OCI-LY7 (cell line): ENCODE measurements around the gene TAGLN. TPM values are rescaled to one million over a fixed set of nuclear protein-coding genes. Genes with fewer than 3 reads are reported as not detected.

Experiments used
- Bru-seq: library from RNA; stranded (reverse); fragments of 400-500 nt; gene quantifications from one replicate; lab custom pipeline; 2021; lab: Mats Ljungman, UMichigan
- BruChase-seq, 2 experiments: library from RNA; stranded (reverse); fragments of 400-500 nt; gene quantifications; one replicate each; lab custom pipeline; 2021; lab: Mats Ljungman, UMichigan
- BruUV-seq: library from RNA; stranded (reverse); fragments of 400-500 nt; replicated peaks from 2 replicates; lab custom pipeline; 2021; lab: Mats Ljungman, UMichigan
- CTCF ChIA-PET: fragments of 300-600 bp; sonication (Branson Sonifier 250); formaldehyde crosslinking; loops from one replicate; lab custom pipeline; 2022; ENCODE audit warnings: antibody characterized with exemption; ENCODE audit not compliant: unreplicated experiment; lab: Charles Lee
- POLR2A ChIA-PET: fragments of 300-600 bp; sonication (Branson Sonifier 250); formaldehyde crosslinking; loops from one replicate; lab custom pipeline; 2022; ENCODE audit warnings: antibody characterized with exemption; lab: Charles Lee
- DNase-seq: peaks from one replicate; pipeline ENCODE4 v3.0.0-alpha.2; 2015; ENCODE audit warnings: low spot score
- H2AFZ ChIP-seq: fragments of 200-600 bp; sonication (generic), shearing (Covaris generic); 2 replicates; pipeline ENCODE4 v1.6.1; 2014; ENCODE audit warnings: mild to moderate bottlenecking, antibody characterized with exemption, low read length, moderate library complexity
- H3K27ac ChIP-seq: fragments of 200-600 bp; sonication (generic); 2 replicates; pipeline ENCODE4 v1.5.1; 2014; ENCODE audit warnings: mixed run types, low read depth, mild to moderate bottlenecking, moderate library complexity, low read length, inconsistent platforms; ENCODE audit not compliant: poor library complexity, severe bottlenecking
- H3K36me3 ChIP-seq: fragments of 200-600 bp; sonication (generic); 2 replicates; pipeline ENCODE4 v1.6.1; 2014; ENCODE audit warnings: mild to moderate bottlenecking, antibody characterized with exemption, low read length, moderate library complexity, mixed read lengths; ENCODE audit not compliant: insufficient read depth
- H3K4me1 ChIP-seq: fragments of 200-600 bp; sonication (generic); 2 replicates; pipeline ENCODE4 v1.5.1; 2014; ENCODE audit warnings: mild to moderate bottlenecking, low read length; ENCODE audit not compliant: insufficient read depth, poor library complexity, severe bottlenecking
- H3K4me2 ChIP-seq: fragments of 200-600 bp; sonication (generic); 2 replicates; pipeline ENCODE4 v1.6.1; 2014; ENCODE audit warnings: mild to moderate bottlenecking, low read length
- H3K4me3 ChIP-seq: fragments of 200-600 bp; sonication (generic); 2 replicates; pipeline ENCODE4 v1.5.1; 2014; ENCODE audit warnings: mild to moderate bottlenecking, low read depth, low read length; ENCODE audit not compliant: poor library complexity, severe bottlenecking
- H3K79me2 ChIP-seq: fragments of 200-600 bp; sonication (generic); 2 replicates; pipeline ENCODE4 v1.6.1; 2016; ENCODE audit warnings: low read depth, mild to moderate bottlenecking, low read length, moderate library complexity, mixed read lengths; ENCODE audit not compliant: insufficient read depth
- H3K9me2 ChIP-seq: fragments of 200-600 bp; sonication (generic); 2 replicates; pipeline ENCODE4 v1.6.1; 2016; ENCODE audit warnings: mild to moderate bottlenecking, low read length, mixed read lengths; ENCODE audit not compliant: insufficient read depth
- H3K9me3 ChIP-seq: fragments of 200-600 bp; sonication (generic); 2 replicates; pipeline ENCODE4 v1.6.1; 2014; ENCODE audit warnings: mild to moderate bottlenecking, mixed run types, low read length, mixed read lengths
- H4K20me1 ChIP-seq: fragments of 200-600 bp; sonication (generic); 2 replicates; pipeline ENCODE4 v1.6.1; 2014; ENCODE audit warnings: mild to moderate bottlenecking, antibody characterized with exemption, low read length, moderate library complexity, mixed read lengths; ENCODE audit not compliant: insufficient read depth
- EZH2phosphoT487 ChIP-seq: fragments of 200-600 bp; sonication (generic); IDR thresholded peaks from 2 replicates; pipeline ENCODE4 v1.6.1; 2018; ENCODE audit warnings: low read depth, borderline replicate concordance, mild to moderate bottlenecking, mixed run types, antibody characterized with exemption, low read length, moderate library complexity, mixed read lengths
- intact Hi-C: fragments of 100-400 bp; cut with micrococcal nuclease; formaldehyde crosslinking; loops from one replicate; pipeline ENCODE4 v1.10.0; 2022; ENCODE audit not compliant: unreplicated experiment
- long read RNA-seq: library from polyadenylated mRNA; stranded (forward); transcript quantifications from one replicate; pipeline ENCODE4 v2.0.0, GENCODE V29; 2022
- total RNA-seq, 2 experiments: library from RNA; depleted of rRNA in 1 of 2; stranded (reverse); fragments of >200 nt in 1 of 2; shearing (Covaris generic) in 1 of 2; gene quantifications; 2 replicates each; pipeline ENCODE4 v1.2.3, GENCODE V29; 2014 to 2022
- TF ChIP-seq, protein P1 (sequence below): fragments of 200-600 bp; sonication (generic); conservative IDR thresholded peaks from 2 replicates; pipeline ENCODE4 v1.5.1; 2014; ENCODE audit warnings: mild to moderate bottlenecking, antibody characterized with exemption, low read length, moderate library complexity, mixed read lengths

The TAGLN gene
- total RNA-seq (2014; rRNA removed; shearing (Covaris generic)) = 7.4 and 8.4 TPM in 2 replicates
- total RNA-seq (2022) = 5.4 and 6.4 TPM in 2 replicates
- percentile 35 among the genes with signal in this experiment for Bru-seq, nascent RNA
- BruChase-seq, experiment 1, labeled RNA remaining after a 6-hour chase = percentile 47 among the genes with signal in this experiment
- BruChase-seq, experiment 2, labeled RNA remaining after a 2-hour chase = percentile 49 among the genes with signal in this experiment
- long read RNA-seq, partial matches to known transcripts = 0 of 2 reads
- long read RNA-seq, other reads (novel, unspliced or antisense) = 1 of 2 reads

DNA sequence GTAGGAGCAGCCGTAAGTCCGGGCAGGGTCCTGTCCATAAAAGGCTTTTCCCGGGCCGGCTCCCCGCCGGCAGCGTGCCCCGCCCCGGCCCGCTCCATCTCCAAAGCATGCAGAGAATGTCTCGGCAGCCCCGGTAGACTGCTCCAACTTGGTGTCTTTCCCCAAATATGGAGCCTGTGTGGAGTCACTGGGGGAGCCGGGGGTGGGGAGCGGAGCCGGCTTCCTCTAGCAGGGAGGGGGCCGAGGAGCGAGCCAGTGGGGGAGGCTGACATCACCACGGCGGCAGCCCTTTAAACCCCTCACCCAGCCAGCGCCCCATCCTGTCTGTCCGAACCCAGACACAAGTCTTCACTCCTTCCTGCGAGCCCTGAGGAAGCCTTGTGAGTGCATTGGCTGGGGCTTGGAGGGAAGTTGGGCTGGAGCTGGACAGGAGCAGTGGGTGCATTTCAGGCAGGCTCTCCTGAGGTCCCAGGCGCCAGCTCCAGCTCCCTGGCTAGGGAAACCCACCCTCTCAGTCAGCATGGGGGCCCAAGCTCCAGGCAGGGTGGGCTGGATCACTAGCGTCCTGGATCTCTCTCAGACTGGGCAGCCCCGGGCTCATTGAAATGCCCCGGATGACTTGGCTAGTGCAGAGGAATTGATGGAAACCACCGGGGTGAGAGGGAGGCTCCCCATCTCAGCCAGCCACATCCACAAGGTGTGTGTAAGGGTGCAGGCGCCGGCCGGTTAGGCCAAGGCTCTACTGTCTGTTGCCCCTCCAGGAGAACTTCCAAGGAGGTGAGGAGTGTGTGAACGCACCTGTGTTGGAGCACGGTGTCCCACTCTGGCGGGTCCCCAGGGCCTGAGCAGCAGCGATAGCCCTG is at the start of gene TAGLN:
Gene TAGLN, plus strand, starts transcription at position 318 of the 863 bp plus-strand sequence. CDS start 3,644 bp downstream, outside the sequence.
- DNase-seq = no peak
- Histone ChIP-seq H3K4me1 (no peaks in the 10 kb centered on the region), H3K4me3 (no peak within 1 kb of the TSS), H3K79me2 (no peaks in the 10 kb centered on the region), H3K27ac (no peak within 1 kb of the TSS), H2AFZ (no peak within 1 kb of the TSS), H3K36me3 (peaks cover 7% of the 10 kb centered on the region; the same call in 1 of the 2 replicates), H3K9me3 (no peaks in the 10 kb centered on the region), H4K20me1 (no peaks in the 10 kb centered on the region), H3K9me2 (no peaks in the 10 kb centered on the region), H3K4me2 (no peak within 1 kb of the TSS)
- TF ChIP-seq, protein P1, sequence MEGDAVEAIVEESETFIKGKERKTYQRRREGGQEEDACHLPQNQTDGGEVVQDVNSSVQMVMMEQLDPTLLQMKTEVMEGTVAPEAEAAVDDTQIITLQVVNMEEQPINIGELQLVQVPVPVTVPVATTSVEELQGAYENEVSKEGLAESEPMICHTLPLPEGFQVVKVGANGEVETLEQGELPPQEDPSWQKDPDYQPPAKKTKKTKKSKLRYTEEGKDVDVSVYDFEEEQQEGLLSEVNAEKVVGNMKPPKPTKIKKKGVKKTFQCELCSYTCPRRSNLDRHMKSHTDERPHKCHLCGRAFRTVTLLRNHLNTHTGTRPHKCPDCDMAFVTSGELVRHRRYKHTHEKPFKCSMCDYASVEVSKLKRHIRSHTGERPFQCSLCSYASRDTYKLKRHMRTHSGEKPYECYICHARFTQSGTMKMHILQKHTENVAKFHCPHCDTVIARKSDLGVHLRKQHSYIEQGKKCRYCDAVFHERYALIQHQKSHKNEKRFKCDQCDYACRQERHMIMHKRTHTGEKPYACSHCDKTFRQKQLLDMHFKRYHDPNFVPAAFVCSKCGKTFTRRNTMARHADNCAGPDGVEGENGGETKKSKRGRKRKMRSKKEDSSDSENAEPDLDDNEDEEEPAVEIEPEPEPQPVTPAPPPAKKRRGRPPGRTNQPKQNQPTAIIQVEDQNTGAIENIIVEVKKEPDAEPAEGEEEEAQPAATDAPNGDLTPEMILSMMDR = no peak
- TF ChIP-seq EZH2phosphoT487 = no peak
- intact Hi-C loops = no loop called here
- ChIA-PET POLR2A (no interaction called here), CTCF (no interaction called here)
- BruUV-seq = no TSS peak

DNA sequence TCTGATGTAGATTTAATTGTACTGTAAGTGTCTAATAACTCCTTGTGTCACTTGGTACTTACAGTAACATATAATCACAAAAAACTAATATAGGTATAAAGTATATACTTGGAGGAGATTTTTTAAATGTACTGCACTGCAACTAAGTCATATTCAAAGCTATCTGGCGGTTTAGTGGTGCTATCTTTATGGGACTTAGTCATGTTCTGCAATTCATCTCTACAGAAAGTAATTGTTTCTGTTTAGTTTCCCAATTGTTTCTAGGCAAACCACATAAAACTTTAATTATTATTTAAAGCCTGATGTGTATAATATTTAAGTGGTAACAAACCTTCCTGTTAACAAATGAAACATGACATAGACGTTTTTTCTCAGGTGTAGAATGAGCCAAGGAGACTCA is 47.1 kb upstream of the TAGLN start:
- H3K4me1 ChIP-seq = peaks cover 23% of the 10 kb centered on the region
- H3K4me2 ChIP-seq = no peak overlapping the region
- ChIA-PET POLR2A (interaction anchor here (1.6 kb wide), 1 partner anchor 28 kb away, joined by 6 read pairs; no protein-coding TSS in a partner anchor), CTCF (no interaction called here)
- no peak for DNase-seq
- H4K20me1 ChIP-seq = peaks cover 5% of the 10 kb centered on the region; the same call in 1 of the 2 replicates
- peaks cover 96% of the 10 kb centered on the region for H3K36me3 ChIP-seq
- TF ChIP-seq EZH2phosphoT487 = no peak
- TF ChIP-seq, protein P1 = no peak
- BruUV-seq = no TSS peak
- no peaks in the 10 kb centered on the region for H3K9me2 ChIP-seq
- H3K4me3 ChIP-seq = no peak overlapping the region
- intact Hi-C loops = no loop called here
- peaks cover 6% of the 10 kb centered on the region; the same call in 1 of the 2 replicates for H3K9me3 ChIP-seq
- H3K79me2 ChIP-seq = peaks cover 100% of the 10 kb centered on the region
- no peak overlapping the region for H2AFZ ChIP-seq
- no peak overlapping the region for H3K27ac ChIP-seq
